Body of pancreas (tissue), 4 donors: Measurements from ENCODE around the gene CMTM7. TPM values are rescaled to one million over a fixed set of nuclear protein-coding genes. Genes with fewer than 3 reads are reported as not detected.

ENCODE experiments used
- ATAC-seq: fragments of 150-250 bp; one replicate; pipeline ENCODE4 v1.9.1; 2016
- DNase-seq, 4 donors: peaks; one replicate each; pipeline ENCODE4 v3.0.0-alpha.2; 2019
- H3K27ac ChIP-seq, 4 donors: fragments of 200-600 bp; sonication (generic); 1 replicate in 3 of 4; 2 replicates in 1 of 4; pipeline versions ENCODE4 v1.5.1 to v1.6.1; 2016 to 2019; ENCODE audit warnings: mild to moderate bottlenecking in 1 of 4, mixed read lengths in 1 of 4, moderate library complexity in 1 of 4
- H3K27me3 ChIP-seq, 2 donors: fragments of 200-600 bp; sonication (generic); one replicate each; pipeline ENCODE4 v1.6.0; 2016; ENCODE audit warnings: mild to moderate bottlenecking in 1 of 2
- H3K36me3 ChIP-seq, 2 donors: fragments of 200-600 bp; sonication (generic); replicated peaks in 1 of 2; 2 replicates each; pipeline ENCODE4 v1.5.1; 2016; ENCODE audit warnings: low read depth in 2 of 2; ENCODE audit not compliant: insufficient read depth in 1 of 2
- H3K4me1 ChIP-seq: fragments of 200-600 bp; sonication (generic); one replicate; pipeline ENCODE4 v1.6.0; 2016
- H3K4me3 ChIP-seq, 2 donors: fragments of 200-600 bp; sonication (generic); 1 replicate in 1 of 2; 2 replicates in 1 of 2; pipeline ENCODE4 v1.5.1; 2016 to 2019
- H3K9me3 ChIP-seq, 3 donors: fragments of 200-600 bp; sonication (generic); 1 replicate in 2 of 3; 2 replicates in 1 of 3; pipeline ENCODE4 v1.5.1; 2016
- CTCF ChIP-seq, 7 experiments: fragments of 450-650 bp in 4 of 7; fragments of 200-600 bp in 3 of 7; sonication (generic) in 3 of 7; IDR thresholded peaks; one replicate each; pipeline ENCODE4 v1.5.1; 2016 to 2019; ENCODE audit warnings: antibody characterized with exemption in 7 of 7
- POLR2A ChIP-seq, 3 donors: fragments of 450-650 bp; IDR thresholded peaks; one replicate each; pipeline ENCODE4 v1.6.1; 2016; ENCODE audit warnings: antibody characterized with exemption in 3 of 3, mild to moderate bottlenecking in 2 of 3
- WGBS, 2 donors: methylation state at CpG; one replicate each; pipeline ENCODE4 v1.1.5; 2017; 5-methylcytosine and 5-hydroxymethylcytosine counted together
- intact Hi-C: fragments of 100-400 bp; cut with DNase I; formaldehyde crosslinking; loops from one replicate; pipeline ENCODE4 v1.15.1; 2023
- total RNA-seq, 2 donors: library from RNA; depleted of rRNA; stranded (reverse); fragments of >200 nt; gene quantifications; one replicate each; pipeline ENCODE4 v1.1.0, GENCODE V29; 2016

CMTM7 gene
- total RNA-seq, 2 donors from 2014 or later = 23.3 to 51.1 TPM

DNA sequence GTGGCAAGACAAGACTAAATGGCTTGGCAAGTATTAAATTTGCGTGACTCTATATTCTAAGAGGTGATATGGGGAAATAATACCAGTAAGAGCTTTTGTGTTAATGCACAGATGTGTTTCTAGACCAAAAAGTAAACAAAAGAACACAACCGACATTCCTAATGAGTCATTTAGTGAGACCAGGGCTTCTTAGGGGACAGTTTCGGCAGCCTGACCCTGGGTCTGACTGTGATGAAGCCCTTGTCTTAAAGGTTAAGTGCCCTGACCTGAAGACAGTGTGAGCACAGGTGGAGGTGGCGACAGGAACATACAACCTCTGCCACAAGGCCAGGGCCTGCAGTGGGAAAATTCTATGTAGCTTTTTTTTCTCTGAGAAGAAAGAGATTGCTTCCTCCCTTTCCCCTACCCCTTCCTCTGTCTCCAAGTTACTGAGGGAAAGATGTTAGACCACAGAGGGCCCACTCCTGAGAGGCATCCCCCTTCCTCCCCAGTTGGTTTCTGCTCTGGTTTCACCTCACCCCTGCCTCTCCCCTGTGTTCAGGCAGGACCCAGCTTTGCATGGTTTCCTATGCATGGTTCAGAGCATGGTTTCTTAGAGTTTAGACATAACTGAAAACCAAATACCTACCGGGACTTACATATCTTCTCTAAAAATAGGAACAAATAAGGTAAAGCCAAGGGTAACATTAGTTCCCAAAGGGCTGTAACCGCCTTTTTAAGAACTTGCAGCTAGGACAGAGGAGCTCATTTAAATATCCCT, 24.8 kb upstream of the CMTM7 start:
- ATAC-seq (no peak), DNase-seq (no peak)
- no peak overlapping the region for H3K4me3 ChIP-seq
- TF ChIP-seq POLR2A (IDR thresholded peaks at IDR 0.05) (no peak), CTCF (IDR thresholded peaks at IDR 0.05) (no peak)
- no peaks in the 10 kb centered on the region for H3K27me3 ChIP-seq
- intact Hi-C loops = no loop called here
- 71 to 78% methylated on average over 6 of the region's 6 CpGs for WGBS, 2 donors
- no peak overlapping the region for H3K27ac ChIP-seq
- no peaks in the 10 kb centered on the region for H3K4me1 ChIP-seq
- no peaks in the 10 kb centered on the region for H3K9me3 ChIP-seq
- peaks cover 0 to 5% of the 10 kb centered on the region in 2 donors for H3K36me3 ChIP-seq

DNA sequence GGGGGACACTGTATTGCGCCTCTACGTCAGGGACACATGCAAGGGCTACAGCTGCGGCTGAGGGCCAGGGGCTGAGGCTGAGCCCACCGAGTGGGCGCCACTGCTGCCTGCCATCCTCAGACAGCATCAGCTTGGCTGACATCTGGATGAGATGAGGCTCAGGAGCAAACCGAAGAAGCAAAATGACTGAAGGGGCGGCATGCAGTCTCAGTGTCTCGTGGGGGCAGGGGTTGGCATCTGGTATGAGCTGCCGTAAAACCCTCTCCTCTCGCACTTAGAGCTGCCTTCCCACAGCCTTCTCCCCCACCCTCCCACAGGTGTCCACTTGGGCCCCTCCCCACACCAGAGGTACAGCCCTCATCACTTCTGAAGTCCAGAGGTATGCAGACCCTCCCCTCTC, 24.2 kb upstream of the CMTM7 start:
- no peak for DNase-seq
- Histone ChIP-seq H3K27me3 (no peaks in the 10 kb centered on the region), H3K9me3 (no peaks in the 10 kb centered on the region), H3K27ac (no peak overlapping the region), H3K36me3 (peaks cover 0 to 5% of the 10 kb centered on the region in 2 donors), H3K4me1 (no peaks in the 10 kb centered on the region), H3K4me3 (no peak overlapping the region)
- TF ChIP-seq CTCF (IDR thresholded peaks at IDR 0.05) = no peak
- no peak for TF ChIP-seq POLR2A (IDR thresholded peaks at IDR 0.05)
- no peak for ATAC-seq
- WGBS, 2 donors = 89 to 94% methylated on average over 4 to 10 of the region's 10 CpGs
- intact Hi-C loops = no loop called here

- ATAC-seq = no peak
- no peak overlapping the region for H3K27ac ChIP-seq
- no peak for DNase-seq
- intact Hi-C loops = no loop called here
- H3K9me3 ChIP-seq = no peaks in the 10 kb centered on the region
- no peak for TF ChIP-seq CTCF (IDR thresholded peaks at IDR 0.05)
- no peak for TF ChIP-seq POLR2A (IDR thresholded peaks at IDR 0.05)
- 81 to 82% methylated on average over 7 of the region's 7 CpGs for WGBS, 2 donors
- H3K4me3 ChIP-seq = no peak overlapping the region
- peaks cover 0 to 5% of the 10 kb centered on the region in 2 donors for H3K36me3 ChIP-seq
- no peaks in the 10 kb centered on the region for H3K4me1 ChIP-seq
- no peaks in the 10 kb centered on the region for H3K27me3 ChIP-seq
Observed at GRCh38 chr3:32371461-32372212, 20.0 kb upstream of the CMTM7 start.

- H3K27me3 ChIP-seq = no peaks in the 10 kb centered on the region
- H3K4me3 ChIP-seq = no peak overlapping the region
- DNase-seq (no peak), ATAC-seq (no peak)
- H3K4me1 ChIP-seq = no peaks in the 10 kb centered on the region
- H3K9me3 ChIP-seq = no peaks in the 10 kb centered on the region
- H3K36me3 ChIP-seq = peaks cover 0 to 5% of the 10 kb centered on the region in 2 donors
- WGBS, 2 donors = 93% methylated on average over 4 of the region's 4 CpGs
- TF ChIP-seq POLR2A (IDR thresholded peaks at IDR 0.05) = no peak
- TF ChIP-seq CTCF (IDR thresholded peaks at IDR 0.05) = no peak
- no peak overlapping the region for H3K27ac ChIP-seq
- intact Hi-C loops = no loop called here
Observed at GRCh38 chr3:32372213-32372490, 19.5 kb upstream of the CMTM7 start.
